Endothelial cell of umbilical vein (primary cell): ENCODE measurements around the gene EGFL7. TPM values are rescaled to one million over a fixed set of nuclear protein-coding genes. Genes with fewer than 3 reads are reported as not detected.

ENCODE experiments used
- BruUV-seq: library from RNA; stranded (reverse); fragments of 400-500 nt; replicated peaks from 2 replicates; lab custom pipeline; 2021; lab: Mats Ljungman, UMichigan
- CTCF ChIA-PET: fragments of 300-600, 350-600 bp; sonication (Branson Sonifier 250); formaldehyde crosslinking; loops from one replicate; lab custom pipeline; 2021; ENCODE audit warnings: antibody characterized with exemption, inconsistent platforms; lab: Charles Lee
- POLR2A ChIA-PET: fragments of 300-600, 350-600 bp; sonication (Branson Sonifier 250); formaldehyde crosslinking; loops from one replicate; lab custom pipeline; 2021; ENCODE audit warnings: antibody characterized with exemption, inconsistent platforms; lab: Charles Lee
- DNase-seq: peaks from one replicate; pipeline ENCODE4 v3.0.0-alpha.2; 2011; ENCODE audit warnings: low read depth, low spot score
- FAIRE-seq: peaks from 2 replicates; lab custom pipeline; 2011; peaks lifted over from hg19 to GRCh38; lab: Jason Lieb, UNC
- H2AFZ ChIP-seq: 2 replicates; pipeline ENCODE4 v1.6.0; 2012; ENCODE audit warnings: low read depth, low read length, control low read depth, inconsistent platforms
- H3K27ac ChIP-seq: 2 replicates; pipeline ENCODE4 v1.5.1; 2011; ENCODE audit warnings: low read depth, mild to moderate bottlenecking, control low read depth, low read length, moderate library complexity; ENCODE audit not compliant: insufficient read depth
- H3K27me3 ChIP-seq, 2 experiments: 2 replicates each; pipeline versions ENCODE4 v1.6.0 to v1.6.1; 2011; ENCODE audit warnings: low read length in 2 of 2, mixed read lengths in 1 of 2; ENCODE audit not compliant: control insufficient read depth in 2 of 2, insufficient read depth in 2 of 2
- H3K36me3 ChIP-seq, 2 experiments: 2 replicates in 1 of 2; 3 replicates in 1 of 2; pipeline ENCODE4 v1.5.1; 2011; ENCODE audit warnings: low read length in 2 of 2, mild to moderate bottlenecking in 1 of 2, moderate library complexity in 1 of 2; ENCODE audit not compliant: control insufficient read depth in 2 of 2, insufficient read depth in 2 of 2; ENCODE audit errors: extremely low read depth in 1 of 2
- H3K4me1 ChIP-seq: 3 replicates; pipeline ENCODE4 v1.5.1; 2011; ENCODE audit warnings: mild to moderate bottlenecking, low read length; ENCODE audit not compliant: control insufficient read depth, insufficient read depth; ENCODE audit errors: extremely low read depth
- H3K4me2 ChIP-seq: 2 replicates; pipeline ENCODE4 v1.6.1; 2011; ENCODE audit warnings: low read length, control low read depth, mixed read lengths; ENCODE audit not compliant: insufficient read depth
- H3K4me3 ChIP-seq, 3 experiments: fragments of 200-600 bp in 1 of 3; sonication (generic), shearing (Covaris generic) in 1 of 3; replicated peaks in 1 of 3; 2 replicates each; pipeline ENCODE4 v1.5.1; 2011 to 2016; ENCODE audit warnings: control low read depth in 3 of 3, low read length in 3 of 3, mild to moderate bottlenecking in 2 of 3, inconsistent platforms in 1 of 3, low read depth in 1 of 3, moderate library complexity in 1 of 3; ENCODE audit not compliant: insufficient read depth in 1 of 3
- H3K79me2 ChIP-seq: 2 replicates; pipeline ENCODE4 v1.6.0; 2012; ENCODE audit warnings: low read length, inconsistent platforms; ENCODE audit not compliant: control insufficient read depth, insufficient read depth
- H3K9ac ChIP-seq: replicated peaks from 2 replicates; pipeline ENCODE3; 2011; ENCODE audit warnings: low read length, control low read depth; ENCODE audit not compliant: insufficient read depth; ENCODE audit errors: extremely low read depth
- H3K9me1 ChIP-seq: replicated peaks from 3 replicates; pipeline ENCODE4 v1.6.0; 2011; ENCODE audit warnings: mild to moderate bottlenecking, low read length; ENCODE audit not compliant: control insufficient read depth, insufficient read depth; ENCODE audit errors: extremely low read depth
- H3K9me3 ChIP-seq: replicated peaks from 2 replicates; pipeline ENCODE4 v1.5.1; 2012; ENCODE audit warnings: low read length, inconsistent platforms; ENCODE audit not compliant: control insufficient read depth, insufficient read depth
- H4K20me1 ChIP-seq: replicated peaks from 2 replicates; pipeline ENCODE3; 2011; ENCODE audit warnings: mild to moderate bottlenecking, low read length; ENCODE audit not compliant: control insufficient read depth, insufficient read depth; ENCODE audit errors: extremely low read depth
- EZH2 ChIP-seq: IDR thresholded peaks from 2 replicates; pipeline ENCODE4 v1.6.1; 2012; ENCODE audit warnings: borderline replicate concordance, low read depth, mild to moderate bottlenecking, moderate library complexity, low read length, inconsistent platforms; ENCODE audit not compliant: severe bottlenecking
- POLR2A ChIP-seq: IDR thresholded peaks from 2 replicates; pipeline ENCODE4 v1.6.1; 2012; ENCODE audit warnings: low read depth, mild to moderate bottlenecking, control low read depth, low read length
- dilution Hi-C: fragments of 300-500 bp; cut with MboI; formaldehyde crosslinking; loops from one replicate; pipeline ENCODE4 v1.15.0; 2019; ENCODE audit warnings: low sequenced_read_pairs; ENCODE audit not compliant: extremely low pct_ligation_motif_present
- intact Hi-C: fragments of 100-400 bp; cut with micrococcal nuclease; formaldehyde crosslinking; loops from one replicate; pipeline ENCODE4 v1.10.0; 2022
- polyA plus RNA-seq, 4 experiments: library from polyadenylated mRNA; depleted of rRNA in 3 of 4; stranded (reverse) in 3 of 4; unstranded in 1 of 4; fragments of >200 nt; gene quantifications; 2 replicates each; pipeline versions ENCODE4 v1.2.1 to v1.2.3, GENCODE V29; 2011 to 2012; ENCODE audit warnings: missing spikeins in 1 of 4
- total RNA-seq: library from RNA; stranded (reverse); gene quantifications from 2 replicates; pipeline ENCODE4 v1.2.3, GENCODE V29; 2021
- TF ChIP-seq, protein P1 (sequence below), 2 donors: IDR thresholded peaks; 1 replicate in 1 of 2; 2 replicates in 1 of 2; pipeline ENCODE4 v1.5.1; 2011; ENCODE audit warnings: low read length in 2 of 2, mild to moderate bottlenecking in 2 of 2, moderate library complexity in 2 of 2, control low read depth in 1 of 2, inconsistent platforms in 1 of 2, low read depth in 1 of 2; ENCODE audit not compliant: insufficient read depth in 1 of 2; ENCODE audit errors: extremely low read depth in 1 of 2
- TF ChIP-seq, protein P2 (sequence below): IDR thresholded peaks from 2 replicates; pipeline ENCODE4 v1.6.1; 2011; ENCODE audit not compliant: insufficient read depth, insufficient read length

EGFL7 gene
- total and polyA plus RNA-seq, 2 donors (not counting 3 experiments of a cell fraction or from before 2014, with no cell fraction given): 1,043 to 1,377 TPM

DNA sequence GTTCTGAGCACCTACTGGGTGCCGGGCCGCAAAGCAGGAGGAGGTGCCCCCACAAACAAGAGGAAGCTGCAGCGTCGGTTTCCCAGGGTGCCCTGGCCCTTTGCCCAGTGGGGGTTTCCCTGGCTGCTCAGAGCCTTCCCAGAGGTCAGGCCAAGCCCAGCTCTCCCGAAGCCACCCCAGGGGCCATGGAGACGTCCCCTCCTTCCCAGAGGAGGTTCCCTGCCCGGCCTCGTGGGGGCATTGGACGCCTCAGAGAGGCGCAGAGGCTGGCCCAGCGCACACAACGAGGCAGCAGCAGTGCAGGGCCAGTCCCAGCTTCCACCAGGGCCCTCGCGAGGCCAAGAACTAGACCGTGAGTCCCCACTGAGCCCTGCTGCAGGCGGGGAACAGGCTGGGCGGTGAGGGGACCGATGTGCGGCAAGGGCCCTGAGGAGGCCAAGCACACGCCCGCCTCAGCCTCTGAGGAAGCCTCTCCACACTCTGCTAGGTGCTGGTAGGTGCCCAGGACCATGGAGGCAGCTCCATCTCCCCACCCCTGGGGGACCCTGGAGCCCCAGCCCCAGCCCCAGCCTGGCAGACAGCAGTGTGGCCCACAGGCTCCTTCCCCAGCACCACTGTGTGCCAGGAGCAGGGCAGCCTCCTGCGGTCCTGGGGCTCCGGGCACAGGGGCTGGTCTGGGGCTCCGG, 56.6 kb downstream of the EGFL7 start:
- no TSS peak for BruUV-seq
- FAIRE-seq (peak; percentile 56), DNase-seq (peak; percentile 56)
- Histone ChIP-seq H3K27me3 (no peaks in the 10 kb centered on the region), H3K36me3 (peaks cover 12 to 30% of the 10 kb centered on the region in 2 experiments), H4K20me1 (no peaks in the 10 kb centered on the region), H3K4me3 (no peak overlapping the region), H3K79me2 (peaks cover 68% of the 10 kb centered on the region), H3K4me2 (no peak overlapping the region), H3K9me3 (no peaks in the 10 kb centered on the region), H3K27ac (peak overlapping the region; percentile 37), H3K4me1 (peaks cover 64% of the 10 kb centered on the region), H3K9ac (no peak overlapping the region), H2AFZ (no peak overlapping the region), H3K9me1 (no peaks in the 10 kb centered on the region)
- intact Hi-C loops: no loop called here
- CTCF ChIA-PET: interaction anchor here (1.1 to 2.6 kb wide), 3 partner anchors 8 to 11 kb away, joined by 3 to 21 read pairs (median 4); no protein-coding TSS in a partner anchor
- POLR2A ChIA-PET: interaction anchor here (0.6 to 3.6 kb wide), 2 partner anchors 9 to 56 kb away, joined by 3 to 20 read pairs; no protein-coding TSS in a partner anchor
- dilution Hi-C loops: no loop called here
- TF ChIP-seq EZH2 (no peak), POLR2A (no peak)
- TF ChIP-seq, protein P1, sequence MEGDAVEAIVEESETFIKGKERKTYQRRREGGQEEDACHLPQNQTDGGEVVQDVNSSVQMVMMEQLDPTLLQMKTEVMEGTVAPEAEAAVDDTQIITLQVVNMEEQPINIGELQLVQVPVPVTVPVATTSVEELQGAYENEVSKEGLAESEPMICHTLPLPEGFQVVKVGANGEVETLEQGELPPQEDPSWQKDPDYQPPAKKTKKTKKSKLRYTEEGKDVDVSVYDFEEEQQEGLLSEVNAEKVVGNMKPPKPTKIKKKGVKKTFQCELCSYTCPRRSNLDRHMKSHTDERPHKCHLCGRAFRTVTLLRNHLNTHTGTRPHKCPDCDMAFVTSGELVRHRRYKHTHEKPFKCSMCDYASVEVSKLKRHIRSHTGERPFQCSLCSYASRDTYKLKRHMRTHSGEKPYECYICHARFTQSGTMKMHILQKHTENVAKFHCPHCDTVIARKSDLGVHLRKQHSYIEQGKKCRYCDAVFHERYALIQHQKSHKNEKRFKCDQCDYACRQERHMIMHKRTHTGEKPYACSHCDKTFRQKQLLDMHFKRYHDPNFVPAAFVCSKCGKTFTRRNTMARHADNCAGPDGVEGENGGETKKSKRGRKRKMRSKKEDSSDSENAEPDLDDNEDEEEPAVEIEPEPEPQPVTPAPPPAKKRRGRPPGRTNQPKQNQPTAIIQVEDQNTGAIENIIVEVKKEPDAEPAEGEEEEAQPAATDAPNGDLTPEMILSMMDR (IDR thresholded peaks at IDR 0.05; ENCODE audit: extremely low read depth in 1 of 2, insufficient read depth in 1 of 2, low read depth in 1 of 2, low read length in 2 of 2): peak; percentile 8 to 20
- TF ChIP-seq, protein P2, sequence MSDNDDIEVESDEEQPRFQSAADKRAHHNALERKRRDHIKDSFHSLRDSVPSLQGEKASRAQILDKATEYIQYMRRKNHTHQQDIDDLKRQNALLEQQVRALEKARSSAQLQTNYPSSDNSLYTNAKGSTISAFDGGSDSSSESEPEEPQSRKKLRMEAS: no peak
